HepG2 (cell line): Measurements from ENCODE around the gene VAC14. TPM values are rescaled to one million over a fixed set of nuclear protein-coding genes. Genes with fewer than 3 reads are reported as not detected.

Experiments used
- ATAC-seq: fragments of 200-7000 bp; cut with Tn5 transposase; 3 replicates; pipeline ENCODE4 v1.9.1; 2020; ENCODE audit warnings: mild to moderate bottlenecking, moderate library complexity
- BruUV-seq: library from RNA; stranded (reverse); fragments of 400-500 nt; replicated peaks from 2 replicates; lab custom pipeline; 2021; lab: Mats Ljungman, UMichigan
- CTCF ChIA-PET: fragments of 300-600 bp; formaldehyde crosslinking; extraction: SDS; loops from one replicate; lab custom pipeline; 2021; ENCODE audit warnings: low total read pairs, inconsistent platforms, low intra/inter-chr PET ratio; lab: Yijun Ruan, JAX
- POLR2A ChIA-PET: fragments of 350-600 bp; sonication (Branson Sonifier 250); formaldehyde crosslinking; loops from one replicate; lab custom pipeline; 2020; ENCODE audit warnings: antibody characterized with exemption, inconsistent platforms; lab: Yijun Ruan, JAX
- DNase-seq: peaks from one replicate; pipeline ENCODE4 v3.0.0-alpha.2; 2015; ENCODE audit warnings: low spot score
- FAIRE-seq: peaks from 3 replicates; lab custom pipeline; 2011; peaks lifted over from hg19 to GRCh38; lab: Jason Lieb, UNC
- H2AFZ ChIP-seq: one replicate; pipeline ENCODE4 v1.6.1; 2011; ENCODE audit warnings: low read length, inconsistent platforms
- H3K27ac ChIP-seq: fragments of 300-600 bp; 3 replicates; pipeline ENCODE4 v1.8.0; 2011; ENCODE audit warnings: mixed run types, mild to moderate bottlenecking, mixed read lengths, low read length, inconsistent platforms; ENCODE audit not compliant: insufficient read depth; ENCODE audit errors: extremely low read length
- H3K27me3 ChIP-seq, 2 experiments: fragments of 200-600 bp in 1 of 2; 2 replicates in 1 of 2; 3 replicates in 1 of 2; pipeline versions ENCODE4 v1.6.0 to v1.8.0; 2011; ENCODE audit warnings: low read length in 2 of 2, mild to moderate bottlenecking in 2 of 2, moderate library complexity in 2 of 2, inconsistent platforms in 1 of 2; ENCODE audit not compliant: insufficient read depth in 2 of 2, control insufficient read depth in 1 of 2
- H3K36me3 ChIP-seq, 2 experiments: fragments of 200-600 bp in 1 of 2; replicated peaks in 1 of 2; 2 replicates in 1 of 2; 3 replicates in 1 of 2; pipeline versions ENCODE4 v1.5.1 to v1.8.0; 2011; ENCODE audit warnings: low read length in 2 of 2, inconsistent platforms in 1 of 2; ENCODE audit not compliant: insufficient read depth in 2 of 2, control insufficient read depth in 1 of 2
- H3K4me1 ChIP-seq: 2 replicates; pipeline ENCODE4 v1.5.1; 2012; ENCODE audit warnings: low read length, inconsistent platforms; ENCODE audit not compliant: insufficient read depth
- H3K4me2 ChIP-seq: 2 replicates; pipeline ENCODE4 v1.6.0; 2011; ENCODE audit warnings: low read depth, low read length, inconsistent platforms
- H3K4me3 ChIP-seq, 3 experiments: fragments of 200-600 bp in 1 of 3; sonication (generic), shearing (Covaris generic) in 1 of 3; replicated peaks in 1 of 3; 2 replicates each; pipeline ENCODE4 v1.5.1; 2011 to 2016; ENCODE audit warnings: low read length in 3 of 3, inconsistent platforms in 2 of 3, low read depth in 2 of 3, mild to moderate bottlenecking in 2 of 3, control low read depth in 1 of 3, mixed read lengths in 1 of 3; ENCODE audit not compliant: insufficient read depth in 1 of 3
- H3K79me2 ChIP-seq: one replicate; pipeline ENCODE4 v1.6.1; 2011; ENCODE audit warnings: low read length, inconsistent platforms; ENCODE audit not compliant: insufficient read depth
- H3K9ac ChIP-seq: 2 replicates; pipeline ENCODE4 v1.6.0; 2011; ENCODE audit warnings: mild to moderate bottlenecking, low read depth, low read length, inconsistent platforms; ENCODE audit not compliant: insufficient read depth
- H3K9me3 ChIP-seq: 2 replicates; pipeline ENCODE4 v1.5.1; 2012; ENCODE audit warnings: mild to moderate bottlenecking, low read length
- H4K20me1 ChIP-seq: 2 replicates; pipeline ENCODE4 v1.6.0; 2011; ENCODE audit warnings: inconsistent platforms, mild to moderate bottlenecking, low read length, moderate library complexity; ENCODE audit not compliant: insufficient read depth
- GFI1 ChIP-seq: sonication (generic); formaldehyde crosslinking; IDR thresholded peaks from 2 replicates; pipeline ENCODE4 v1.5.0; 2020; ENCODE audit warnings: missing genetic modification reagents, mild to moderate bottlenecking, borderline replicate concordance
- IKZF4 ChIP-seq: sonication (generic); formaldehyde crosslinking; IDR thresholded peaks from 2 replicates; pipeline ENCODE4 v1.5.1; 2020; ENCODE audit warnings: borderline replicate concordance, mild to moderate bottlenecking, low read depth, missing genetic modification reagents; ENCODE audit errors: not compliant biosample characterization
- NRL ChIP-seq: sonication (generic); formaldehyde crosslinking; IDR thresholded peaks from 2 replicates; pipeline ENCODE4 v1.5.0; 2020; ENCODE audit warnings: missing genetic modification reagents, mild to moderate bottlenecking, moderate library complexity, borderline replicate concordance
- PITX1 ChIP-seq: sonication (generic); formaldehyde crosslinking; IDR thresholded peaks from 2 replicates; pipeline ENCODE4 v1.5.1; 2020; ENCODE audit warnings: mild to moderate bottlenecking, missing genetic modification reagents
- ZGPAT ChIP-seq: IDR thresholded peaks from 2 replicates; pipeline ENCODE4 v1.6.1; 2016; ENCODE audit warnings: mild to moderate bottlenecking
- ZNF776 ChIP-seq: sonication (generic); formaldehyde crosslinking; IDR thresholded peaks from 2 replicates; pipeline ENCODE4 v1.4.0; 2020; ENCODE audit warnings: mild to moderate bottlenecking, missing genetic modification reagents
- WGBS: methylation state at CpG from one replicate; pipeline ENCODE4 v1.1.6; 2017; ENCODE audit warnings: low lambda C conversion rate; 5-methylcytosine and 5-hydroxymethylcytosine counted together
- in situ Hi-C: cut with HindIII; loops from 2 replicates; pipeline ENCODE4 v1.10.0; 2017; ENCODE audit warnings: low pct_unique_long_range_greater_than_20kb; ENCODE audit not compliant: extremely low pct_ligation_motif_present
- intact Hi-C: fragments of 100-400 bp; cut with micrococcal nuclease; formaldehyde crosslinking; loops from one replicate; pipeline ENCODE4 v1.10.0; 2022; ENCODE audit not compliant: unreplicated experiment
- polyA plus RNA-seq, 8 experiments: library from polyadenylated mRNA; depleted of rRNA in 3 of 8; stranded (reverse) in 7 of 8; unstranded in 1 of 8; fragments of >200 nt; fragmentation: Illumina TruSeq in 4 of 8; extraction: Trizol in 4 of 8; gene quantifications; 2 replicates each; pipeline versions ENCODE4 v1.2.1 to v1.2.3, GENCODE V29; 2011 to 2016; ENCODE audit warnings: low read depth in 4 of 8, missing spikeins in 1 of 8, mixed read lengths in 1 of 8; ENCODE audit not compliant: insufficient read depth in 1 of 8
- total RNA-seq, 5 experiments: library from RNA; depleted of rRNA; stranded (reverse); fragments of >200 nt; fragmentation: Illumina TruSeq; extraction: Trizol; gene quantifications; 2 replicates each; pipeline ENCODE4 v1.2.3, GENCODE V29; 2016; ENCODE audit warnings: low read depth in 1 of 5
- TF ChIP-seq, protein P1 (sequence below): sonication (generic); formaldehyde crosslinking; IDR thresholded peaks from 2 replicates; pipeline ENCODE4 v1.8.0; 2022; ENCODE audit warnings: missing genetic modification reagents, low read depth, mild to moderate bottlenecking, borderline replicate concordance

VAC14 gene
- total and polyA plus RNA-seq, 2 of the 13 experiments (the other 11 are each of a cell fraction or from before 2014, with no cell fraction given): 23.5 to 24.6 TPM

- ATAC-seq: no peak
- POLR2A ChIA-PET: interaction anchor here (1.3 to 7.0 kb wide), 4 partner anchors 16 to 38 kb away, joined by 5 to 134 read pairs (median 40); no protein-coding TSS in a partner anchor
These were observed 92.4 kb downstream of the VAC14 start for GRCh38 chr16:70708366-70709246.

More at GRCh38 chr16:70708366-70709246, 92.4 kb downstream of the VAC14 start:
- Histone ChIP-seq H3K79me2 (no peaks in the 10 kb centered on the region), H3K27ac (no peak overlapping the region), H3K27me3 (no peaks in the 10 kb centered on the region), H3K9me3 (no peaks in the 10 kb centered on the region), H3K4me2 (no peak overlapping the region), H4K20me1 (no peaks in the 10 kb centered on the region), H2AFZ (no peak overlapping the region), H3K4me3 (no peak overlapping the region), H3K36me3 (0 out of 5 replicates have a peak, but pooled peaks cover 0 to 5% of the 10 kb centered on the region in 2 experiments), H3K9ac (no peak overlapping the region), H3K4me1 (peaks cover 68% of the 10 kb centered on the region)
- CTCF ChIA-PET: no interaction called here
- intact Hi-C loops: no loop called here
- FAIRE-seq: no peak
- DNase-seq: no peak
- in situ Hi-C loops: no loop called here
- no TSS peak for BruUV-seq
- no peak for TF ChIP-seq IKZF4
- TF ChIP-seq ZGPAT (CRISPR knock-in tag): no peak
- TF ChIP-seq GFI1 (CRISPR knock-in tag): no peak
- no peak for TF ChIP-seq NRL (CRISPR knock-in tag)
- TF ChIP-seq PITX1 (CRISPR knock-in tag): no peak
- no peak for TF ChIP-seq ZNF776 (CRISPR knock-in tag)
- TF ChIP-seq, protein P1, sequence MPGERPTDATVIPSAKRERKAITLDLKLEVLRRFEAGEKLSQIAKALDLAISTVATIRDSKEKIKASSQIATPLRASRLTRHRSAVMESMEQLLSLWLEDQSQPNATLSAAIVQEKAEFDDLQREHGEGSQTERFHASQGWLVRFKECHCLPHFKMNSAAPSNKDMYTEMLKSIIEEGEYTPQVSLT (CRISPR knock-in tag): no peak
- 97% methylated on average over 19 of the region's 20 CpGs for WGBS
